SK-N-SH treated with all-trans-retinoic acid at 6 μM for 48 hours (cell line): ENCODE measurements around the gene ZNF446.

ENCODE experiments used
- BACH2 ChIP-seq: fragments of 250-450 bp; sonication (Bioruptor Pico); IDR thresholded peaks from 2 replicates; pipeline ENCODE4 v1.9.0; 2021; ENCODE audit warnings: mild to moderate bottlenecking, borderline replicate concordance
- PPARA ChIP-seq: fragments of 250-450 bp; sonication (Bioruptor Pico); IDR thresholded peaks from 2 replicates; pipeline ENCODE4 v1.5.0; 2020; ENCODE audit warnings: mild to moderate bottlenecking, borderline replicate concordance
- TOX ChIP-seq: fragments of 250-450 bp; sonication (Bioruptor Pico); IDR thresholded peaks from 2 replicates; pipeline ENCODE4 v1.8.0; 2021; ENCODE audit warnings: mild to moderate bottlenecking, moderate library complexity, borderline replicate concordance
- ZNF8 ChIP-seq: fragments of 450-650 bp; formaldehyde crosslinking; IDR thresholded peaks from 2 replicates; pipeline ENCODE4 v1.5.0; 2020; ENCODE audit warnings: mild to moderate bottlenecking, moderate library complexity

DNA sequence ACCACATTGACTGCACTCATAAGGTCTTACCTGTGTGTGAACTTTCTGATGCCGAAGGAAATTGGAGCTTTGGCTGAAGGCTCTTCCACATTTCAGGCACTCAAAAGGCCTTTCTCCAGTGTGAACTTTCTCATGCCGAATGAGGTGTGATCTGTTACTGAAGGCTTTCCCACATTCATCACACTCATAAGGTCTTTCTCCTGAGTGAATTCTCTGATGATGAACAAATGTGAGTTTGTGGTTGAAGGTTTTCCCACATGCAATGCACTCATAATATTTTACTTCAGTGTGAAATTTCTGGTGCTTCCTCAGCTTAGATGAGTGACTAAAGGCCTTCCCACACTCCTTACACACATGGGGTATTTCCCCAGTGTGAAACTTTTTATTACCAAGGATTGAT, 41.9 kb upstream of the ZNF446 start:
- TF ChIP-seq TOX (no peak), BACH2 (no peak), ZNF8 (no peak), PPARA (CRISPR knock-in tag) (no peak)
